ACC112 (cell line): ENCODE measurements around the gene CHCHD1.
A peak's percentile ranks its signal among the peaks of the same experiment; 100 is the strongest.
"Not testable (repeated sequence)": the region's sequence is repeated elsewhere in the genome, so short reads cannot be mapped to it uniquely, and the experiment has no call there.

Experiments
- H2AFZ ChIP-seq: fragments of 200-600 bp; sonication (generic); one replicate; pipeline ENCODE4 v1.6.0; 2017; ENCODE audit warnings: antibody characterized with exemption, low read length; ENCODE audit not compliant: unreplicated experiment
- H3K27ac ChIP-seq: fragments of 200-600 bp; sonication (generic); 2 replicates; pipeline ENCODE4 v1.5.1; 2014; ENCODE audit warnings: low read depth, mild to moderate bottlenecking, antibody characterized with exemption, low read length, moderate library complexity
- H3K27me3 ChIP-seq: fragments of 200-600 bp; sonication (generic); 2 replicates; pipeline ENCODE4 v1.6.1; 2014; ENCODE audit warnings: mild to moderate bottlenecking, antibody characterized with exemption, low read length, moderate library complexity, mixed read lengths; ENCODE audit not compliant: insufficient read depth
- H3K36me3 ChIP-seq: fragments of 200-600 bp; sonication (generic); 2 replicates; pipeline ENCODE4 v1.6.1; 2016; ENCODE audit warnings: mild to moderate bottlenecking, antibody characterized with exemption, low read length, moderate library complexity, mixed read lengths; ENCODE audit not compliant: insufficient read depth
- H3K4me1 ChIP-seq: fragments of 200-600 bp; sonication (generic); one replicate; pipeline ENCODE4 v1.6.1; 2016; ENCODE audit warnings: low read length, mixed read lengths; ENCODE audit not compliant: insufficient read depth, unreplicated experiment, control insufficient read depth
- H3K4me3 ChIP-seq: fragments of 200-600 bp; sonication (generic); 2 replicates; pipeline ENCODE4 v1.5.1; 2014; ENCODE audit warnings: mild to moderate bottlenecking, low read depth, low read length
- H3K79me2 ChIP-seq: fragments of 200-600 bp; sonication (generic); one replicate; pipeline ENCODE4 v1.6.0; 2016; ENCODE audit warnings: low read length; ENCODE audit not compliant: control insufficient read depth, unreplicated experiment, insufficient read depth

The CHCHD1 gene

GRCh38 chr10:73781879-73782748 is at the start of gene CHCHD1:
Gene CHCHD1 (plus strand): TSS chr10:73782048. CDS start chr10:73782076, 28 bp downstream.
- H3K79me2 ChIP-seq, result peaks cover 67% of the 10 kb centered on the region
- H3K27me3 ChIP-seq, result no peaks in the 10 kb centered on the region
- H3K4me1 ChIP-seq, result peaks cover 25% of the 10 kb centered on the region
- 0 out of 2 replicates have a peak, but pooled peaks cover 3% of the 10 kb centered on the region for H3K36me3 ChIP-seq
- H2AFZ ChIP-seq, result peak within 1 kb of the TSS; percentile 81
- H3K4me3 ChIP-seq, result peak within 1 kb of the TSS; percentile 87
- H3K27ac ChIP-seq, result peak within 1 kb of the TSS; percentile 53

GRCh38 chr10:73732426-73732825 is 49.4 kb upstream of the CHCHD1 start:
- Histone ChIP-seq H2AFZ (no peak overlapping the region), H3K79me2 (peaks cover 34% of the 10 kb centered on the region), H3K4me1 (peaks cover 4% of the 10 kb centered on the region), H3K4me3 (no peak overlapping the region), H3K27me3 (no peaks in the 10 kb centered on the region), H3K36me3 (no peaks in the 10 kb centered on the region), H3K27ac (no peak overlapping the region)

- H3K4me3 ChIP-seq, result no peak overlapping the region
- no peak overlapping the region for H2AFZ ChIP-seq
- H3K36me3 ChIP-seq, result no peaks in the 10 kb centered on the region
- H3K4me1 ChIP-seq, result peaks cover 4% of the 10 kb centered on the region
- H3K27ac ChIP-seq, result no peak overlapping the region
- H3K79me2 ChIP-seq, result peaks cover 34% of the 10 kb centered on the region
- H3K27me3 ChIP-seq, result no peaks in the 10 kb centered on the region
Measured at GRCh38 chr10:73732931-73733623, 48.8 kb upstream of the CHCHD1 start.

GRCh38 chr10:73734028-73734720 is 47.7 kb upstream of the CHCHD1 start:
- no peak overlapping the region for H3K4me3 ChIP-seq
- no peaks in the 10 kb centered on the region for H3K36me3 ChIP-seq
- peaks cover 32% of the 10 kb centered on the region for H3K79me2 ChIP-seq
- no peaks in the 10 kb centered on the region for H3K27me3 ChIP-seq
- H2AFZ ChIP-seq, result no peak overlapping the region
- H3K27ac ChIP-seq, result no peak overlapping the region
- H3K4me1 ChIP-seq, result peaks cover 4% of the 10 kb centered on the region

GRCh38 chr10:73734796-73735305 is 47.0 kb upstream of the CHCHD1 start:
- Histone ChIP-seq H2AFZ (no peak overlapping the region), H3K27me3 (no peaks in the 10 kb centered on the region), H3K4me3 (no peak overlapping the region), H3K36me3 (no peaks in the 10 kb centered on the region), H3K4me1 (peaks cover 4% of the 10 kb centered on the region), H3K79me2 (peaks cover 32% of the 10 kb centered on the region), H3K27ac (no peak overlapping the region)

- H3K27ac ChIP-seq, result not testable (repeated sequence)
Measured at GRCh38 chr10:73740501-73741254, 41.2 kb upstream of the CHCHD1 start.

GRCh38 chr10:73742454-73742734 is 39.5 kb upstream of the CHCHD1 start:
- Histone ChIP-seq H3K79me2 (peaks cover 40% of the 10 kb centered on the region), H3K4me3 (no peak overlapping the region), H3K27ac (no peak overlapping the region), H2AFZ (no peak overlapping the region), H3K27me3 (no peaks in the 10 kb centered on the region), H3K36me3 (peaks cover 4% of the 10 kb centered on the region; the same call in 1 of the 2 replicates), H3K4me1 (peaks cover 23% of the 10 kb centered on the region)

More at GRCh38 chr10:73740501-73741254, 41.2 kb upstream of the CHCHD1 start:
- Histone ChIP-seq H3K4me1 (peaks cover 19% of the 10 kb centered on the region), H3K79me2 (peaks cover 30% of the 10 kb centered on the region)
- not testable (repeated sequence) for H3K36me3 ChIP-seq, H3K4me3 ChIP-seq, H3K27me3 ChIP-seq, H2AFZ ChIP-seq

- peak overlapping the region; percentile 84 for H3K27ac ChIP-seq
- peaks cover 43% of the 10 kb centered on the region for H3K79me2 ChIP-seq
- peaks cover 4% of the 10 kb centered on the region; the same call in 1 of the 2 replicates for H3K36me3 ChIP-seq
- no peaks in the 10 kb centered on the region for H3K27me3 ChIP-seq
- peaks cover 23% of the 10 kb centered on the region for H3K4me1 ChIP-seq
- H2AFZ ChIP-seq, result peak overlapping the region; percentile 55
- peak overlapping the region; percentile 89 for H3K4me3 ChIP-seq
Measured at GRCh38 chr10:73743327-73743904, 38.4 kb upstream of the CHCHD1 start.

- Histone ChIP-seq H3K27me3 (no peaks in the 10 kb centered on the region), H3K4me3 (peak within 1 kb of the TSS; percentile 89), H2AFZ (peak within 1 kb of the TSS; percentile 55), H3K4me1 (peaks cover 23% of the 10 kb centered on the region), H3K36me3 (peaks cover 6% of the 10 kb centered on the region), H3K27ac (peak within 1 kb of the TSS; percentile 84), H3K79me2 (peaks cover 46% of the 10 kb centered on the region)
Measured at GRCh38 chr10:73743905-73744663, 37.8 kb upstream of the CHCHD1 start, which contains the start of gene SEC24C. Gene SEC24C (plus strand): TSS chr10:73744372. CDS start chr10:73746833, 2,461 bp downstream.
